ENCODE data around the gene DNAH12.

- TF ChIP-seq CTCF (IDR thresholded peaks at IDR 0.05; ENCODE audit: low read depth, low read length, missing input control), result no peak
- TF ChIP-seq MAX (IDR thresholded peaks at IDR 0.05), result no peak
- no peak for TF ChIP-seq ZBTB33 (IDR thresholded peaks at IDR 0.05)
- TF ChIP-seq YY1 (IDR thresholded peaks at IDR 0.05), result no peak
- no peak for TF ChIP-seq RAD21 (IDR thresholded peaks at IDR 0.05)
- no peak for TF ChIP-seq SP1 (IDR thresholded peaks at IDR 0.05)
- no peak for TF ChIP-seq REST (IDR thresholded peaks at IDR 0.05)
Observed at GRCh38 chr3:57545636-57546268, 1.6 kb upstream of the DNAH12 start.
